DMS153 treated with DMSO at 0.1 percent for 48 hours (cell line): Measurements from ENCODE around the gene IFI35.
A peak's percentile ranks its signal among the peaks of the same experiment; 100 is the strongest.
"Not testable (repeated sequence)": the region's sequence is repeated elsewhere in the genome, so short reads cannot be mapped to it uniquely, and the experiment has no call there.

Experiments
- DNase-seq: peaks from one replicate; lab custom pipeline; 2025; ENCODE audit not compliant: unreplicated experiment; lab: John Stamatoyannopoulos, UW

Gene IFI35

GRCh38 chr17:43021741-43022512, 15.3 kb downstream of the IFI35 start, which contains the start of gene VAT1:
VAT1 (minus strand) TSS chr17:43022385; CDS start chr17:43022322, 63 bp downstream.
- DNase-seq = peak; percentile 42

- peak; percentile 85 for DNase-seq
These were observed 18.1 kb downstream of the IFI35 start, which contains the start of gene RND2 for GRCh38 chr17:43024407-43025289. RND2 (plus strand) TSS chr17:43025231; CDS start chr17:43025348, 117 bp downstream.

GRCh38 chr17:43025290-43025657, 18.7 kb downstream of the IFI35 start:
- no peak for DNase-seq

GRCh38 chr17:43025766-43026537, 19.4 kb downstream of the IFI35 start:
- no peak for DNase-seq

GRCh38 chr17:43026595-43026994, 20.0 kb downstream of the IFI35 start:
- no peak for DNase-seq

GRCh38 chr17:43027091-43028032, 20.8 kb downstream of the IFI35 start:
- DNase-seq = no peak

- no peak for DNase-seq
These were observed 21.8 kb downstream of the IFI35 start for GRCh38 chr17:43028221-43028861.

- no peak for DNase-seq
These were observed 23.7 kb downstream of the IFI35 start for GRCh38 chr17:43030137-43030767.

GRCh38 chr17:43031666-43032065, 25.1 kb downstream of the IFI35 start:
- no peak for DNase-seq

GRCh38 chr17:43033948-43034881, 27.6 kb downstream of the IFI35 start:
- DNase-seq = no peak

- no peak for DNase-seq
These were observed 28.3 kb downstream of the IFI35 start for GRCh38 chr17:43034894-43035293.

- no peak for DNase-seq
These were observed 33.1 kb downstream of the IFI35 start for GRCh38 chr17:43039646-43040045.

GRCh38 chr17:43040655-43041054, 34.1 kb downstream of the IFI35 start:
- no peak for DNase-seq

GRCh38 chr17:43042025-43042628, 35.5 kb downstream of the IFI35 start:
- DNase-seq = no peak

- DNase-seq = no peak
These were observed 36.7 kb downstream of the IFI35 start for GRCh38 chr17:43043307-43043706.

- DNase-seq = no peak
These were observed 37.4 kb downstream of the IFI35 start for GRCh38 chr17:43044024-43044423.

- no peak for DNase-seq
These were observed 45.4 kb downstream of the IFI35 start for GRCh38 chr17:43051969-43052368.

GRCh38 chr17:43053008-43053407, 46.4 kb downstream of the IFI35 start:
- not testable (repeated sequence) for DNase-seq
